K562 (cell line): ENCODE data around the gene CLEC2B. TPM values are rescaled to one million over a fixed set of nuclear protein-coding genes. Genes with fewer than 3 reads are reported as not detected.
A peak's percentile ranks its signal among the peaks of the same experiment; 100 is the strongest.

Experiments used
- ELK3 ChIP-seq: fragments of 450-650 bp; formaldehyde crosslinking; IDR thresholded peaks from 2 replicates; pipeline ENCODE4 v1.4.0; 2020; ENCODE audit warnings: mild to moderate bottlenecking
- FOSL1 ChIP-seq: fragments of 200-800 bp; sonication (Bioruptor generic); conservative IDR thresholded peaks from 2 replicates; pipeline ENCODE4 v1.6.1; 2016; ENCODE audit warnings: missing genetic modification characterization, missing compliant biosample characterization
- MGA ChIP-seq: fragments of 450-650 bp; IDR thresholded peaks from 2 replicates; pipeline ENCODE4 v1.6.1; 2016; ENCODE audit warnings: mild to moderate bottlenecking, moderate library complexity
- NEUROD1 ChIP-seq: fragments of 150-350 bp; IDR thresholded peaks from 2 replicates; pipeline ENCODE4 v1.6.1; 2014; ENCODE audit warnings: borderline replicate concordance, low read length, low read depth; ENCODE audit not compliant: partially characterized antibody
- SOX6 ChIP-seq: fragments of 450-650 bp; IDR thresholded peaks from 2 replicates; pipeline ENCODE4 v1.6.1; 2014; ENCODE audit warnings: mild to moderate bottlenecking
- TEAD2 ChIP-seq: fragments of 450-650 bp; IDR thresholded peaks from 2 replicates; pipeline ENCODE4 v1.6.1; 2016; ENCODE audit warnings: missing genetic modification characterization, control low read depth, missing compliant biosample characterization
- ZNF282 ChIP-seq: sonication (generic); formaldehyde crosslinking; IDR thresholded peaks from 2 replicates; pipeline ENCODE4 v1.8.1; 2023; ENCODE audit warnings: missing genetic modification reagents
- ZSCAN32 ChIP-seq: fragments of 450-650 bp; formaldehyde crosslinking; IDR thresholded peaks from 2 replicates; pipeline ENCODE4 v1.4.0; 2020; ENCODE audit warnings: mild to moderate bottlenecking, moderate library complexity
- polyA plus RNA-seq, 8 experiments: library from polyadenylated mRNA; depleted of rRNA in 4 of 8; stranded (reverse) in 5 of 8; unstranded in 3 of 8; fragments of >200 nt; fragmentation: Nextera tagmentation in 2 of 8; fragmentation: Illumina TruSeq in 1 of 8; extraction: Ambion mirVana in 2 of 8; extraction: Trizol in 1 of 8; gene quantifications; 2 replicates each; pipeline versions ENCODE4 v1.2.1 to v1.2.3, GENCODE V29; 2011 to 2014; ENCODE audit warnings: inconsistent platforms in 1 of 8, missing spikeins in 1 of 8
- total RNA-seq, 7 experiments: library from RNA; depleted of rRNA in 6 of 7; stranded (reverse); fragments of >200 nt in 6 of 7; fragmentation: Illumina TruSeq in 2 of 7; extraction: Trizol in 2 of 7; gene quantifications; 2 replicates each; pipeline versions ENCODE4 v1.2.1 to v1.2.3, GENCODE V29; 2011 to 2021; ENCODE audit warnings: low replicate concordance in 1 of 7
- TF ChIP-seq, protein P1 (sequence below): fragments of 200-800 bp; sonication (Bioruptor generic); IDR thresholded peaks from 2 replicates; pipeline ENCODE4 v1.6.1; 2016; ENCODE audit warnings: missing genetic modification characterization, missing compliant biosample characterization

CLEC2B gene
- total and polyA plus RNA-seq, 9 of the 15 experiments (the other 6 are each of a cell fraction or from before 2014, with no cell fraction given), result 1.3 to 5.9 (median 2.9) TPM

DNA sequence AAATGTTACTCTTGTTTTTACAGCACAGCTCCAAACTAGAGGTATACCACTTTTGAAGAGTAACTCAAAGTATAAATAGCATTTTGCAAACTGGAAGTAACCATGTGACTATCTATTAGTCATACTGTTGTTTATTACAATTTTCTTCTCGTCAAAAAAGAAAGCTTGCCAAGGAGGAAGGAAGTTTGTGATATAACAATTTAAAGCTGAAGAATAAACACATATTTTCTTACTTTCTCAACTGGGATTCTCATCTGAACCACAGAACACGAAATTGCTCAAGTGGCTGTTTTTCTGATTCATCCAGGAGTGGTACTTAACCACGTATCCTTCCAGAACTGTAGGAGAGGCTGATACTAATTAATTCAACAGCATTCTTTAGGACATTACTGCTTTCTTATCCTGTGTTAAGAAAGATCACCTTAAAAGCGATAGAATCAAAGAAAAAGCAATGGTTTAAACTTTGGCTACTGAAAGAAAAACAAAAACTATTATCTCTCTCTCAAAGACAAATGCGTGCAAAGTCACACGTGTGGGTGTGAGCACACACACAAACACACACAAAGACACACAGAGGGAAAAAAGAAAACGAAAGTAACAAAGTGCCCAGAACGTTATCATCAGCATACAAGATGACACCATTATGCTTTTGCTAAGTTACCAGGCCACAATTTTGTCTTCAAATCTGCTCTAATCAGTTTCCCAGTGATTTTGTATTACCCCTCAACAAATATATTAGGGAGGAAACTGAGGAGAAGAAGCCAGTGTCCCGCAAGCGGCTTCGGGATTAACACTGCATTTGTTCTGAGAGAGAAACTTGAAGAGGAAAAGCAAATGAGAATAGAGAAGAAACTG lies at the start of gene CLEC2B (continued):
- no peak for TF ChIP-seq MGA
- no peak for TF ChIP-seq NEUROD1
- no peak for TF ChIP-seq ZSCAN32 (CRISPR knock-in tag)
- TF ChIP-seq, protein P1, sequence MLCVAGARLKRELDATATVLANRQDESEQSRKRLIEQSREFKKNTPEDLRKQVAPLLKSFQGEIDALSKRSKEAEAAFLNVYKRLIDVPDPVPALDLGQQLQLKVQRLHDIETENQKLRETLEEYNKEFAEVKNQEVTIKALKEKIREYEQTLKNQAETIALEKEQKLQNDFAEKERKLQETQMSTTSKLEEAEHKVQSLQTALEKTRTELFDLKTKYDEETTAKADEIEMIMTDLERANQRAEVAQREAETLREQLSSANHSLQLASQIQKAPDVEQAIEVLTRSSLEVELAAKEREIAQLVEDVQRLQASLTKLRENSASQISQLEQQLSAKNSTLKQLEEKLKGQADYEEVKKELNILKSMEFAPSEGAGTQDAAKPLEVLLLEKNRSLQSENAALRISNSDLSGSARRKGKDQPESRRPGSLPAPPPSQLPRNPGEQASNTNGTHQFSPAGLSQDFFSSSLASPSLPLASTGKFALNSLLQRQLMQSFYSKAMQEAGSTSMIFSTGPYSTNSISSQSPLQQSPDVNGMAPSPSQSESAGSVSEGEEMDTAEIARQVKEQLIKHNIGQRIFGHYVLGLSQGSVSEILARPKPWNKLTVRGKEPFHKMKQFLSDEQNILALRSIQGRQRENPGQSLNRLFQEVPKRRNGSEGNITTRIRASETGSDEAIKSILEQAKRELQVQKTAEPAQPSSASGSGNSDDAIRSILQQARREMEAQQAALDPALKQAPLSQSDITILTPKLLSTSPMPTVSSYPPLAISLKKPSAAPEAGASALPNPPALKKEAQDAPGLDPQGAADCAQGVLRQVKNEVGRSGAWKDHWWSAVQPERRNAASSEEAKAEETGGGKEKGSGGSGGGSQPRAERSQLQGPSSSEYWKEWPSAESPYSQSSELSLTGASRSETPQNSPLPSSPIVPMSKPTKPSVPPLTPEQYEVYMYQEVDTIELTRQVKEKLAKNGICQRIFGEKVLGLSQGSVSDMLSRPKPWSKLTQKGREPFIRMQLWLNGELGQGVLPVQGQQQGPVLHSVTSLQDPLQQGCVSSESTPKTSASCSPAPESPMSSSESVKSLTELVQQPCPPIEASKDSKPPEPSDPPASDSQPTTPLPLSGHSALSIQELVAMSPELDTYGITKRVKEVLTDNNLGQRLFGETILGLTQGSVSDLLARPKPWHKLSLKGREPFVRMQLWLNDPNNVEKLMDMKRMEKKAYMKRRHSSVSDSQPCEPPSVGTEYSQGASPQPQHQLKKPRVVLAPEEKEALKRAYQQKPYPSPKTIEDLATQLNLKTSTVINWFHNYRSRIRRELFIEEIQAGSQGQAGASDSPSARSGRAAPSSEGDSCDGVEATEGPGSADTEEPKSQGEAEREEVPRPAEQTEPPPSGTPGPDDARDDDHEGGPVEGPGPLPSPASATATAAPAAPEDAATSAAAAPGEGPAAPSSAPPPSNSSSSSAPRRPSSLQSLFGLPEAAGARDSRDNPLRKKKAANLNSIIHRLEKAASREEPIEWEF, result no peak
- peak; percentile 7; the same call in 1 of the 2 replicates for TF ChIP-seq SOX6
- no peak for TF ChIP-seq ZNF282
- no peak for TF ChIP-seq ELK3
- peak; percentile 75 for TF ChIP-seq FOSL1 (tag)
- no peak for TF ChIP-seq TEAD2 (tag)
